ENCODE data around the gene GSE1. TPM values are rescaled to one million over a fixed set of nuclear protein-coding genes. Genes with fewer than 3 reads are reported as not detected.
A peak's percentile ranks its signal among the peaks of the same experiment; 100 is the strongest.

Gene GSE1
- total RNA-seq, 2 donors from 2014 or later, result 18.5 to 27.9 TPM

DNA sequence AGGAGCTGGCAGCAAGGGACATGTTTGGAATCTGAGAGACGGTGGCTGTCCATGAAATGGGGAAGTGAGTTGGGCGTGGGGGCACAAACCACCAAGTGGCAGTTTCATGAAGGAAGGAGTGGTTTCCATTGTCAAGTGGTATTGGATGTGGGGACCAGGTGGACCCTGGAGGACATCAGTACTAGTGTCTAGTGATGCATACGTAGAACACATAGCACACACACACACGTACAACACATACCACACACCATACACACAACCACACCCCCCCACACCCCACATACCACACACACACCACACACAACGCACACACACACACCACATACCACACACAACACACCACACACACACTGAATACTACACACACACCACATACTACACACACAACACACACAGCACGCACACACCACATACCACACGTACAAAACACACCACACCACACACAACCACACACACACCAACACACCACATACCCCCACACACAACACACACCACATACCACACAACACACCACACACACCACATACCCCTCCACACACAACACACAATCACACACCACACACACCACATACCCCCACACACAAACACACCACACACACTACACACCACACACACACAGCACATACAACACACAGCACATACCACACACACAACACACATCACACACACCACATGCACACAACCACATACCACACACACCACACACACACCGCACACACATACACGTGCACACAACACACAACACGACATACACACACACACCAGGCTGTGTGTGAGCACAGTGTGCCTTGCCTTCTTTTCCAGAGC is 41.1 kb upstream of the GSE1 start:
- Mint-ChIP-seq H3K27ac (peak overlapping the region in 1 of 2 donors; percentile 89), H3K9me3 (no peaks in the 10 kb centered on the region), H3K36me3 (peaks cover 0 to 30% of the 10 kb centered on the region in 2 donors)
- ATAC-seq, result no peak
- no peak for DNase-seq (ENCODE audit: low spot score in 2 of 2)

DNA sequence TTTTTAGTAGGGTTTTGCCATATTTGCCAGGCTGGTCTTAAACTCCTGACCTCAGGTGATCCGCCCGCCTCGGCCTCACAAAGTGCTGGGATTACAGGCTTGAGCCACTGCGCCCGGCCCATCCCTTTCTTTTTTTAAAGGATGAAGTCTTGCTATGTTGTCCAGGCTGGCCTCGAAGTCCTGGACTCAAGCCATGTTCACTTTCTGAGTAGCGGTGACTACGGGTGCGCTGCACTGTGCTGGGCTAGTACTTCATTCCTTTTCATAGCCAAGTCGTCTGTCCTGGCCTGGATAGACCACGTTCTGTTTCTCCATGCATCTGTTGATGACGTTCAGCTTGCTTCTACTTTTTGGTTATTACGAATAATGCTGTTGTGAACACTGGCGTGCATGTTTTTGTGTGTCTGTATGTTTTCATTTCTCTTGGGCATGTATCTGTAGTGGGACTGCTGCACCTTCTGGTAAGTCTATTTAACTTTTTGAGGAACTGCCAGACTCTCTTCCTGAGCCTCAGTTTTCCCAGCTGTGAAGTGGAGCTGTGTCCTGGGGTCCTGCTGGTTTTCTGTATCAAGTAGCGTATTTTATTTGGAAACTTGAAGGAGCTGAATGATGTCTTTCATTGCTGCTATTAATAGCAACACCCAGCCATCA is 40.0 kb upstream of the GSE1 start:
- DNase-seq (ENCODE audit: low spot score in 2 of 2), result no peak
- Mint-ChIP-seq H3K36me3 (peaks cover 0 to 23% of the 10 kb centered on the region in 2 donors), H3K27ac (no peak overlapping the region), H3K9me3 (no peaks in the 10 kb centered on the region)
- no peak for ATAC-seq

DNA sequence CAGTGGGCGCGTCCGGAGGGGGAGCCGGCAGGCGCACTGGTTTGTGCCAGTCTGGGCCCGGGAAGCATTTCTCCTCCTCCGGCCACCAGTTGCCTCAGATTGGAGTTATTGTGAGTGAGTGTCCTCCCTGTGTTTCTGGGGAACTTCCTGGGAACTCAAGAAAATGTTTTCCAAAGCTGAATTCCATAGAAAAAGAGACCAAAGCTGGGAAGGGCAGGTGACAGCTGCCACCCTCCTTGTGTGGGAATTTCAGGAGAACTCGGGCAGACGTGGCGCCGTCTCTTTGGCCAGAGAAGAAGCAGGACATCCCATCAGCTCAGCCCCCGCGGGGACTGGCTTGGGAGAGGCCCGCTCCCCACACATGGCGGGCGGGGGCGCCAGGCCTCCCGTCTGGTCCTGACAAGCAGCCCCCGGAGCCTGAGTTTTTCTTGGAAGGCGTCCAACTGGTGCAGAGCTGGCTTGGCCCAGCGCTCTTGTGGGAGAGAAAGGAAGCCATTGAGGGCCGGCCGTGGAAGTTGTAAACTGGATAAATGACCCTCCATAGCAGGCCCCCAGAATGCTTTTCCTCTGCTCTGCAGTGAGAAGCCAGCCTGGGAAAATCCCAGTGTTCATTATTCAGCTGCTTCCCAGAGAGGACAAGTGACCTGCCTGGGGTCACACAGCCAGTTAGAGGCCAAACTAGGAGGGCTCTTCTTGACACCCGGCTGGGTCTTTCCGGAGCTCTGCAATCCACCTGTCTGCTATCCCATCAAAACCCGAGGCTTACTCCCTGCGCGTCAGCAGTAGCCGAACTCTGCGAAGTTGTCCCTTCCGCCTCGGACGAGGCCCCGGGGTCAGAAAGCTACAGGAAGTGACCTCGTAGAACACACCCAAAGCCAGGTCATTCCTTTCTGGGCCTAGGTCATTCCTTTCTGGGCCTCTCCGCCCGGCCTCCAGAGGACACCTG is 39.2 kb upstream of the GSE1 start:
- DNase-seq (ENCODE audit: low spot score in 2 of 2), result no peak
- no peaks in the 10 kb centered on the region for H3K9me3 Mint-ChIP-seq
- H3K36me3 Mint-ChIP-seq, result peaks cover 0 to 21% of the 10 kb centered on the region in 2 donors
- no peak for ATAC-seq
- H3K27ac Mint-ChIP-seq, result no peak overlapping the region

DNA sequence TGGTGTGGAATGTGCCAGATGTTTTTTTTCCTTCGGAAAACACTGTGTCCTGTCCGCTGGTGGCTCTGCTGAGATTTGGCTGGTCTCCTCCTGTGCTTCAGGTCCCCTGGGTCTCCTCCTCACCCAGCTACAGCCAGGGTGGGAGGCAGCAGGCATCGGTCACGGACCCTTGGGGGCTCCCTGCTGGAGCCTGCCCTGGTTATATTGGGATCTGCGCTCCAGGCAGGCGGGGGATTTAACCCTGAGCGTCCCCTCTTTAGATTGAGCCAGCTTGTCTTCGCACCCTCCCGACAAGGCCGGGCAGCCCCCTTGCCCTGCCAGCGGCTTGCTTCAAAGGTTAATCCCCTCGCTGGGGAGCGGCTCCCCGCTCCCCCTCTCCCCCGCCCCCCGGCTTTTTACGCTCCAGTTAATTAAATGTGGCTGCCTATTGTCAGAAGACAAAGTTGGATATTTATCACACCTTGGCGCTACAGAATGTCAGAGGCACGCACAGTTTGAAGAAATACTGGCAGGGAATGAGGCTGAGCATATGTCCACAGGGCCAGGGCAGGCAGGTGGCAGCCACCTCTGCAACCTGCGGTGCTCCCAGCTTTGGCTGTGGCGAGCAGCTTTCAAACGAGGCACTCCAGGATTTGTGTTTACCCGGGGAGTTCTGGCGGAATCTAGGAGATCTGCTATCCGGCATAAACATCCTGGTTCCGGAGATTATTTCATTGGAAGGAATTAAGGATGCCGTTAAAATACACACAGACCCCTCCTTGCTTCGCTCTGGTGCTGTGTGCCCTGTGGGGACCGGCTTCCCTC is 38.2 kb upstream of the GSE1 start:
- Mint-ChIP-seq H3K27ac (no peak overlapping the region), H3K9me3 (no peaks in the 10 kb centered on the region), H3K36me3 (peaks cover 0 to 12% of the 10 kb centered on the region in 2 donors)
- no peak for ATAC-seq
- DNase-seq (ENCODE audit: low spot score in 2 of 2), result no peak

DNA sequence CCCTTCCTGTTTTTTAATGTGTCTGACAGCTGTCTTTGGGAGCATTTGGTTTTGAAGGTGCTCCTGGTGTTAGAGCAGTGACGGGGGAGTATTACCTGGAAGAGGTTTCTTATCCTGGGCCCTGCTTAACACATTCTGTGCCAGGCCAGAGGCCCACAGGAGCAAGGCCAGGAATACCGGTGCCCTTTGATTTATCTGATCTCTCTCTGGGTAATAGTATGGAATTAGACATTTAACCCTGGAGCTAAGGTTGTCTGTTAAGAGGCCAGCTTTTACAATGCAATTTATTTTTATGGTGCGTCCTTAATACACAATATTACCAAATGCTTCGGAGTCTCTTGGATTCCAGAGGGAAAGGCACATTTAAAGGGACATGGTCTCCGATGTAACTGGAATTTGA is 37.2 kb upstream of the GSE1 start:
- ATAC-seq (no peak), DNase-seq (ENCODE audit: low spot score in 2 of 2) (no peak)
- Mint-ChIP-seq H3K27ac (no peak overlapping the region), H3K36me3 (peaks cover 0 to 7% of the 10 kb centered on the region in 2 donors), H3K9me3 (no peaks in the 10 kb centered on the region)

DNA sequence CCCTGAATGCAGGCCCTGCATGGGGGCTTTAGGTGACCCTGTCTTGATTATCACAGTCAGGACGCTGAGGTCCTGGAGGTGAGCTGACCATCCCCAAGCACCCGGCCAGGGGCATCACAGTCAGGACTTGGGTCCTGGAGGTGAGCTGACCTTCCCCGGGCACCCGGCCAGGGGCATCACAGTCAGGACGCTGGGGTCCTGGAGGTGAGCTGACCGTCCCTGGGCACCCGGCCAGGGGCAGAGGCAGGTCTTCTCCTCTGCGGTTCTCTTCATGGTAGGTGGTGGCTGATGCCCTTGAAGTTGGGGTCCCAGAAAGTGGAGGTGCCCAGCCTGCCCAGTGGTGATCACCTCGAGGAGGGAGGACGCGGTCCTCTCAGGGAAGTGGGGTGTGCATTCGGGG is 36.2 kb upstream of the GSE1 start:
- no peak for DNase-seq (ENCODE audit: low spot score in 2 of 2)
- H3K27ac Mint-ChIP-seq, result no peak overlapping the region
- no peaks in the 10 kb centered on the region for H3K36me3 Mint-ChIP-seq
- H3K9me3 Mint-ChIP-seq, result no peaks in the 10 kb centered on the region
- ATAC-seq, result no peak

DNA sequence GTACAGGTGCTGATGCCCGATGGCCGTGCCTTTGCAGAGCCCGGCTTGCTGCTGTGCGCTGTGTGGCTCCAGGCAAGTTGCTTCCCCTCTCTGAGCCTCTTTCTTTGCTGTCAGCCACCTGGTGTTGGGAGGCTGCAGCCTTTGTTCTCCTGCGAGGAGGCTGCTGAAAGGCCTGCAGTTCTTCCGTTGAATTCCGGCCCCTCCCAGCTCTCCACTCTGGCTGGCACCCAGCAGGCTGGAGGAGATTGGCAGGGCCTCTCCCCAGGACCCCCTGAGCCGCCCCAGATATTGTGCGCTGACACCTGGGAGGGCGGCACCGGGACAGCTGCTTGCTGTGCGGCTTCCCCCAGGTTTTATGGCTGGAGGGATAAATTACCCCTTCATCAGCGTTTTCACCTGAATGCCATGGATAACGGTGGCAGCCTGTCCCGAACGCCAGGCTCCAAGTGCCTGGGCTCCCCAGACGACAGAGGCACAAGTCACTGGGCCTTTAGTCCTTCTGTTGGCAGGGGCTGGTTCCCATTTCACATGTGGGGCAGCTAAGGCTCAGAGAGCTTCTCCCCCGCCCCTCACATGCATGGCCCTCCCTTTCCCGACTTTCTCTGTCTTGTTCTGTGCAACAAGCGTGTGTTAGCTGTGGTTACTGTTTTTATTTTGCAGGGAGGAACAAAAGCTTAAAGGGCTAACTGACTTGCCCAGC is 35.1 kb upstream of the GSE1 start:
- Mint-ChIP-seq H3K9me3 (no peaks in the 10 kb centered on the region), H3K27ac (peak overlapping the region in 1 of 2 donors; percentile 55), H3K36me3 (no peaks in the 10 kb centered on the region)
- ATAC-seq, result no peak
- DNase-seq (ENCODE audit: low spot score in 2 of 2), result no peak

DNA sequence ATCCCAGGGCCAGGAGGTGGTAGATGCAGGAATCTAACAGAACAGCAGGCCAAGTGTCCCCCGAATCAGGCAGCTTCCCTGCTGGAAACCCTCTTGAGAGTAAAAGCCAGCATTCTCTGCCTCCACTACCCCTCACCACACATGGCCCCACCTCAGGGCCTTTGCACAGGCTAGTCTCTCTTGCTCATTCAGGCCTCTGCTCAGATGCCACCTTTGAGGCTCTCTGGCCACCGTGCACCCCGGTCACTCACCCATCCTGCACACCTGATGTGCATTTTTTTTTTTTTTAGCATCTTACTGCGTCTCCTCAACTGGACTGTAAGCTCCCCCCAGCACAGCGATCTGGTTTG is 34.5 kb upstream of the GSE1 start:
- H3K36me3 Mint-ChIP-seq, result no peaks in the 10 kb centered on the region
- DNase-seq (ENCODE audit: low spot score in 2 of 2) (no peak), ATAC-seq (no peak)
- H3K9me3 Mint-ChIP-seq, result no peaks in the 10 kb centered on the region
- H3K27ac Mint-ChIP-seq, result peak overlapping the region in 1 of 2 donors; percentile 55

DNA sequence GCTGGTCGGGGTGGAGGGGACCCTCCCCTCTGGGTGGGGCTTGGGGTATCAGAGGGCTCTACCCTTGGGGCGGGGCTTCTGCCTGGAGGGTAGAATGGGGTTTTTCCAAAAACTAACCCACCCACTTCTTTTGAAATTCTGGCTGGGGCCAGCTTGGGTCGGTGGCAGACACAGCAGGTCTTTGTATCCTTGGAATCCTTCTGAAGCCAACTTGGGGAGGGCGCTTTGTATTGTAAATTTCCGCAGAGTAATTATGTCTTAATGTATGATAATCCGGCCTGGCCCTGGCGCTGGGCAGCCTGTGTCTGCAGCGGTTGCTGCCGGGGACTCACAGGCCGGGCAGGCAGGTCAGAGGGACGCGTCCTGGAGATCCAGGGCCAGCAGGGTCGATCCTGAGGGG is 33.9 kb upstream of the GSE1 start:
- DNase-seq (ENCODE audit: low spot score in 2 of 2) (no peak), ATAC-seq (no peak)
- Mint-ChIP-seq H3K27ac (no peak overlapping the region), H3K36me3 (no peaks in the 10 kb centered on the region), H3K9me3 (no peaks in the 10 kb centered on the region)

DNA sequence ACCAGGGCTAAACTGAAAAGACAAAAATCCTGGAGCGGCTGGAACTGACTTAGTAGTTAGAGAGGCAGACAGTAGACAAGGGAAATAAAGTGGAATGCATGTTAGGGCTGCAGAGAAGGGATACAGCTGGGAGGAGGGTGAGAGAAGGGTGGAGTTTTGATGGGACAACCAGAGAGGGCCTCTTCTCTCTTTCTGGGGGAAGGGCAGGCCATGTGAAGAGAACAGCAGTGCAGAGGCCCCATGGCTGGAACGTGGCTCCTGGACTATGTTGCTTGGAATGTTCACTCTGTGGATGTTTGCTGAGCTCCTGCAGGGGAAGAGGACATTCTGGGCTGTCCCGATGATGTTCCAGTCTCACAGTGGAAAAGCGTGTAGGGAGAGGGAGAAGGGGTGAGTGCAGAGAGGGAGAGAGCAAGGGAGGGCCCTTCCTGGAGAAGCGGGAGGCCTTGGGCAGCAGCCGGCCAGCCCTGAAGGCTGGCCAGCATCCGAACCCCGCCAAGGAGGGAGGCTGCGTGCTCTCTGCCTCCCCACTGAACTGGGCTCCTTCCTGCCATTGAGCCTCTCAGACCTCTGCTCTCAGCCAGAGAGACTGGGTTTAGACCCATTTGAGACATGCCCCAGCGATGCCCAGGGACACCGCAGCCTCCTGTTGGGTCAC is 33.1 kb upstream of the GSE1 start:
- no peaks in the 10 kb centered on the region for H3K36me3 Mint-ChIP-seq
- DNase-seq (ENCODE audit: low spot score in 2 of 2) (no peak), ATAC-seq (no peak)
- no peak overlapping the region for H3K27ac Mint-ChIP-seq
- no peaks in the 10 kb centered on the region for H3K9me3 Mint-ChIP-seq

DNA sequence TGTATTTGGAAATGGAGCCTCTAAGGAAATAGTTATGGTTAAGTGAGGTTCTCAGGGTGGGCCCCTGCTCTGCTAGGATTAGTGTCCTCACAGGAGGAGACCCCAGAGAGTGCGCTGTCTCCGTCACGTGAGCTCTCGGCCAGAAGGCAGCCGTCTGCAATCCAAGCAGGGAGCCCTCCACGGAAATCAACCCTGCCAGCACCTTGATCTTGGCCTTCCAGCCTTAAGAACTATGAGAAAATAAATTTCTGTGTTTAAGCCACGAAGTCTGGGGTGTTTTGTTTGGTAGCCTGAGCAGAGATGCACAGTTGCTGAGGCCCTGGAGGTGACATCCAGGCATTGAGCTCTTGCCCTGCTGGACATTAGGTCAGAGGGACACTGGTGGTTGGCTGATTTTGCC is 32.4 kb upstream of the GSE1 start:
- no peaks in the 10 kb centered on the region for H3K9me3 Mint-ChIP-seq
- DNase-seq (ENCODE audit: low spot score in 2 of 2), result no peak
- no peak overlapping the region for H3K27ac Mint-ChIP-seq
- ATAC-seq, result no peak
- no peaks in the 10 kb centered on the region for H3K36me3 Mint-ChIP-seq

DNA sequence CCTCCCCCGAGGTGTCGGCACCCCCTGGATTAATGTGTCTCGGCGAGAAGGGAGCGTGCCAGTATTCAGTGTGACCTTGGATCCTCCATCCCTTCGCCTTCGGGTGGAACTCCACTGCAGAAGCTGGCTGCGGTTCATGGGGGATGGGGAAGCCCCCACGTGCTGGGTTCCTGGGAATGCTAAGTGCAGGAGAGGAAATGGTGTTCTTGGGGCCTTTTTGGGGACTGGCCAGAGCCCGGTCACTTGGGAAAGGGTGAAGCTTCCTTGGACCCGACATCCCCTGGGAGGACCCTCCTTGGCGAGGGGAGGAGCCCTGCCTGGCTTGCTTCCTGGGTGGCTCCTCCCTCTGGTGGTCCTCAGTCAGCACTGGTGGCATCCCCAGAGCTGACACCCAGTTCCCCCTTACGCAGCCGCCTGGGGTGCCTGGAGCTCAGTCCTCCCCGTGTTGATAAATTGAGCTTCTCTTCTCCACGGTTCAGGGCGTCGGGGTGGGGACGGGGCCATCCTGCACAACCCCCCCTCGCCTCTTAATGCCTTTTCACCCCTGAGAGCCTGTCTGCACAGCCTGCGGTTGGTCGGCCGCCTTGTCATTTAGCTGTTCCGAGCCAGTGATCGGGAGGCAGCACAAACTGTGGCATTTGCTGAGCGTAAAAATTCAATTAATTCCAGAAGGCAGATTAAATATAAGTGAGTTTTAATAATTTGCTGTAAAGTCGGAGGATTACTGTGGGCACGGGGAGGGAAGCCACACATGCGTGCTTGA is 30.7 kb upstream of the GSE1 start:
- peak overlapping the region in 1 of 2 donors; percentile 60 for H3K27ac Mint-ChIP-seq

DNA sequence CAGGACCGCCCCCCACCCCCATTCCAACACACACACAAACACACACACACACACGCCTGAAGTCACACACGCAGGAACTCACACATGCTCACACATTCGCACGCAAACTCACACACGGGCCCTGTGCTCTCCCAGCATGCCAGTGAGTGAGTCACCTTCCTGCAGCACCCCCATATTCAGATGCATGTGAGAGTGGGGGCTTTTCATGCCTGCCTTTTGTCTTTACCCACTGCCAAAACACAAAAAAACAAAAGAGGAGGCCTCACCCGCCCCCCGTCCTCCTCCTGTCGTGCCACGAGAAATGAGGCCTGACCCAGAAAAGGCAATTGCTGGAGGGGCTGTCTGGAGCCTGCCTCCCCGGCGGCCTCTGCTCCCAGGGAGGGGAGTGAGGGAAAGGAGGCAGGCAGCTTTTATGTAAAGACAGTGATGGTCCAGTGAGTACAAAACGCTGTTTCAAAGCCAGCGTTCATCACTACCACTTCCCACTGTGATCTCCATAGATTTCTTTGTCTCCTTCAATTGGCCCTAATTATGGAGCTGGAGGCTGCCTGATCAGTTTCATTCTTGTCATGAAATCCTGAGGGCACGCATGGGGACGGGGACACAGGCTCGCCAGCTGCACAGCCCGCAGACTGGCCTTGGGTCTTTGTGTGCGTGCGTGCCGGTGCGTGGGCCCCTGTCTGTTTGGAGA is 29.5 kb upstream of the GSE1 start:
- Mint-ChIP-seq H3K36me3 (no peaks in the 10 kb centered on the region), H3K9me3 (no peaks in the 10 kb centered on the region), H3K27ac (peak overlapping the region in 1 of 2 donors; percentile 68)
- no peak for DNase-seq (ENCODE audit: low spot score in 2 of 2)
- peak in 1 of 2 donors; percentile 52 for ATAC-seq

More for the DNA sequence above, 30.7 kb upstream of the GSE1 start:
- Mint-ChIP-seq H3K36me3 (no peaks in the 10 kb centered on the region), H3K9me3 (no peaks in the 10 kb centered on the region)
- DNase-seq (ENCODE audit: low spot score in 2 of 2) (no peak), ATAC-seq (no peak)

DNA sequence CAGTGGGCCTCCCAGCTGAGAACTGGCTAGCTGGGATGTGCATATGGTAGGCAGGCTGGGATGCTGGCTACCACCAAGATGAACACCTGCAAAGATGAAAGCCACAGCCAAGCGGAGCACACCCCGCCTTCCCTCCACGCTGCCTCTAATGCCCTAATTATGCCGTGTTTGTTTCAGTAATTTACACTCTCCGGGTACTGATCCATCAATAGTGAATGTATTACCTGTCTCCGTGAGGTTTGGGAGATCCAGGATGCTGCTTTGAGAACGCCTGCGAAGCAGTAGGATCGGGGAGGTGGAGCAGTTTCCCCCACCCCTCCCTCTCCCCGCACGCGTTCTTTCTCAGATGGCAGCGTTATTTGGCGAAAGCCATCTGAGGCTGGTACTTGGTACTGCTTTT is 28.9 kb upstream of the GSE1 start:
- no peaks in the 10 kb centered on the region for H3K9me3 Mint-ChIP-seq
- ATAC-seq (no peak), DNase-seq (ENCODE audit: low spot score in 2 of 2) (no peak)
- H3K27ac Mint-ChIP-seq, result no peak overlapping the region
- no peaks in the 10 kb centered on the region for H3K36me3 Mint-ChIP-seq
